HEK293 (cell line): Measurements from ENCODE around the gene VPS37C.

ENCODE experiments used
- CTCF ChIA-PET: fragments of 350-600 bp; formaldehyde crosslinking; extraction: SDS; loops from one replicate; lab custom pipeline; 2021; ENCODE audit warnings: antibody characterized with exemption; lab: Yijun Ruan, JAX
- POLR2A ChIA-PET: fragments of 300-600 bp; formaldehyde crosslinking; extraction: SDS; loops from one replicate; lab custom pipeline; 2020; ENCODE audit warnings: antibody characterized with exemption, inconsistent platforms; lab: Yijun Ruan, JAX
- H3K27ac ChIP-seq: fragments of 200-500 bp; sonication (Bioruptor generic); 2 replicates; pipeline ENCODE4 v1.5.1; 2014; ENCODE audit warnings: low read depth, low read length, control low read depth, inconsistent platforms; ENCODE audit errors: extremely low read depth
- H3K36me3 ChIP-seq, 2 experiments: fragments of 200-500 bp in 1 of 2; sonication (Bioruptor generic) in 1 of 2; 1 replicate in 1 of 2; 2 replicates in 1 of 2; pipeline ENCODE4 v1.5.1; 2014 to 2017; ENCODE audit warnings: inconsistent platforms in 2 of 2, low read length in 2 of 2; ENCODE audit not compliant: control insufficient read depth in 2 of 2, insufficient read depth in 1 of 2
- H3K4me1 ChIP-seq: fragments of 200-500 bp; sonication (Bioruptor generic); 2 replicates; pipeline ENCODE4 v1.5.1; 2014; ENCODE audit warnings: mild to moderate bottlenecking, low read length, inconsistent platforms; ENCODE audit not compliant: control insufficient read depth, insufficient read depth
- H3K4me3 ChIP-seq: 2 replicates; pipeline ENCODE4 v1.5.1; 2011; ENCODE audit warnings: low read depth, mild to moderate bottlenecking, control low read depth, low read length, moderate library complexity
- H3K9me3 ChIP-seq: fragments of 200-500 bp; sonication (Bioruptor generic); 2 replicates; pipeline ENCODE4 v1.5.1; 2014; ENCODE audit warnings: low read depth, low read length, inconsistent platforms; ENCODE audit not compliant: control insufficient read depth, insufficient read depth
- GLI4 ChIP-seq: fragments of 450-650 bp; formaldehyde crosslinking; IDR thresholded peaks from 2 replicates; pipeline ENCODE4 v1.5.1; 2016; ENCODE audit warnings: missing biosample characterization, missing genetic modification characterization
- KLF9 ChIP-seq: fragments of 450-650 bp; formaldehyde crosslinking; IDR thresholded peaks from 2 replicates; pipeline ENCODE4 v1.5.1; 2016; ENCODE audit warnings: missing biosample characterization, missing genetic modification characterization, low read depth
- OSR2 ChIP-seq: fragments of 450-650 bp; formaldehyde crosslinking; IDR thresholded peaks from 2 replicates; pipeline ENCODE4 v1.5.1; 2016; ENCODE audit warnings: missing biosample characterization, missing genetic modification characterization
- PRDM1 ChIP-seq: fragments of 450-650 bp; formaldehyde crosslinking; IDR thresholded peaks from 2 replicates; pipeline ENCODE4; 2016; ENCODE audit warnings: missing biosample characterization, missing genetic modification characterization
- ZIC2 ChIP-seq: fragments of 450-650 bp; formaldehyde crosslinking; IDR thresholded peaks from 2 replicates; pipeline ENCODE4 v1.5.1; 2016; ENCODE audit warnings: missing biosample characterization, missing genetic modification characterization
- ZNF175 ChIP-seq: fragments of 450-650 bp; formaldehyde crosslinking; IDR thresholded peaks from 2 replicates; pipeline ENCODE4 v1.5.1; 2016; ENCODE audit warnings: missing biosample characterization, missing genetic modification characterization
- ZNF221 ChIP-seq: fragments of 450-650 bp; formaldehyde crosslinking; IDR thresholded peaks from 2 replicates; pipeline ENCODE4 v1.5.1; 2017; ENCODE audit warnings: missing biosample characterization, missing genetic modification characterization, borderline replicate concordance
- ZNF248 ChIP-seq: fragments of 450-650 bp; formaldehyde crosslinking; IDR thresholded peaks from 2 replicates; pipeline ENCODE4 v1.5.1; 2017; ENCODE audit warnings: missing biosample characterization, missing genetic modification characterization
- ZNF280D ChIP-seq: fragments of 450-650 bp; formaldehyde crosslinking; IDR thresholded peaks from 2 replicates; pipeline ENCODE4 v1.5.1; 2016; ENCODE audit warnings: missing biosample characterization, missing genetic modification characterization
- ZNF302 ChIP-seq: fragments of 450-650 bp; formaldehyde crosslinking; IDR thresholded peaks from 2 replicates; pipeline ENCODE4 v1.5.1; 2016; ENCODE audit warnings: missing biosample characterization, missing genetic modification characterization, low read depth
- ZNF341 ChIP-seq: fragments of 450-650 bp; formaldehyde crosslinking; IDR thresholded peaks from 2 replicates; pipeline ENCODE4; 2016; ENCODE audit warnings: low read depth, missing biosample characterization, missing genetic modification characterization
- ZNF350 ChIP-seq: fragments of 450-650 bp; formaldehyde crosslinking; IDR thresholded peaks from 2 replicates; pipeline ENCODE4 v1.5.0; 2017; ENCODE audit warnings: missing biosample characterization, mild to moderate bottlenecking, missing genetic modification characterization
- ZNF366 ChIP-seq: fragments of 450-650 bp; formaldehyde crosslinking; conservative IDR thresholded peaks from 2 replicates; pipeline ENCODE4 v1.5.1; 2016; ENCODE audit warnings: missing biosample characterization, missing genetic modification characterization
- ZNF391 ChIP-seq: fragments of 450-650 bp; formaldehyde crosslinking; IDR thresholded peaks from 2 replicates; pipeline ENCODE4 v1.5.1; 2016; ENCODE audit warnings: low read depth, missing biosample characterization, missing genetic modification characterization, borderline replicate concordance
- ZNF404 ChIP-seq: fragments of 450-650 bp; formaldehyde crosslinking; IDR thresholded peaks from 2 replicates; pipeline ENCODE4 v1.5.1; 2017; ENCODE audit warnings: missing biosample characterization, missing genetic modification characterization
- ZNF488 ChIP-seq: fragments of 450-650 bp; formaldehyde crosslinking; IDR thresholded peaks from 2 replicates; pipeline ENCODE4 v1.5.1; 2016; ENCODE audit warnings: missing biosample characterization, missing genetic modification characterization
- ZNF501 ChIP-seq: fragments of 450-650 bp; formaldehyde crosslinking; IDR thresholded peaks from 2 replicates; pipeline ENCODE4 v1.5.1; 2016; ENCODE audit warnings: missing biosample characterization, missing genetic modification characterization
- ZNF514 ChIP-seq: fragments of 450-650 bp; formaldehyde crosslinking; IDR thresholded peaks from 2 replicates; pipeline ENCODE4 v1.5.1; 2016; ENCODE audit warnings: missing biosample characterization, missing genetic modification characterization
- ZNF518A ChIP-seq: fragments of 450-650 bp; formaldehyde crosslinking; conservative IDR thresholded peaks from 2 replicates; pipeline ENCODE4 v1.5.1; 2016; ENCODE audit warnings: low read depth, missing biosample characterization, missing genetic modification characterization
- ZNF624 ChIP-seq: fragments of 450-650 bp; formaldehyde crosslinking; IDR thresholded peaks from 2 replicates; pipeline ENCODE4 v1.5.1; 2017; ENCODE audit warnings: missing biosample characterization, missing genetic modification characterization
- ZNF701 ChIP-seq: fragments of 450-650 bp; formaldehyde crosslinking; IDR thresholded peaks from 2 replicates; pipeline ENCODE4 v1.5.1; 2016; ENCODE audit warnings: missing biosample characterization, missing genetic modification characterization
- ZNF837 ChIP-seq: fragments of 450-650 bp; formaldehyde crosslinking; IDR thresholded peaks from 2 replicates; pipeline ENCODE4 v1.5.1; 2016; ENCODE audit warnings: missing biosample characterization, missing genetic modification characterization
- ZSCAN16 ChIP-seq: fragments of 450-650 bp; formaldehyde crosslinking; IDR thresholded peaks from 2 replicates; pipeline ENCODE4 v1.5.1; 2016; ENCODE audit warnings: missing biosample characterization, missing genetic modification characterization
- TF ChIP-seq, protein P1 (sequence below): fragments of 450-650 bp; formaldehyde crosslinking; IDR thresholded peaks from 2 replicates; pipeline ENCODE4 v1.5.1; 2016; ENCODE audit warnings: missing biosample characterization, missing genetic modification characterization
- TF ChIP-seq, protein P2 (sequence below): fragments of 450-650 bp; formaldehyde crosslinking; IDR thresholded peaks from 2 replicates; pipeline ENCODE4 v1.5.1; 2017; ENCODE audit warnings: missing biosample characterization, missing genetic modification characterization

VPS37C gene

GRCh38 chr11:61129639-61130523, 31.3 kb downstream of the VPS37C start (continued):
- TF ChIP-seq KLF9 (tag by site-specific recombination), result no peak
- no peak for TF ChIP-seq ZNF175
- no peak for TF ChIP-seq ZNF391 (tag by site-specific recombination)
- TF ChIP-seq GLI4 (tag by site-specific recombination), result no peak
- no peak for TF ChIP-seq ZNF501
- no peak for TF ChIP-seq ZNF701 (tag by site-specific recombination)
- TF ChIP-seq ZNF624, result no peak
- 0 out of 2 replicates have a peak, but pooled peaks have one; percentile 41 for TF ChIP-seq ZNF366
- no peak for TF ChIP-seq ZNF248 (tag by site-specific recombination)
- no peak for TF ChIP-seq ZNF514
- TF ChIP-seq, protein P1, sequence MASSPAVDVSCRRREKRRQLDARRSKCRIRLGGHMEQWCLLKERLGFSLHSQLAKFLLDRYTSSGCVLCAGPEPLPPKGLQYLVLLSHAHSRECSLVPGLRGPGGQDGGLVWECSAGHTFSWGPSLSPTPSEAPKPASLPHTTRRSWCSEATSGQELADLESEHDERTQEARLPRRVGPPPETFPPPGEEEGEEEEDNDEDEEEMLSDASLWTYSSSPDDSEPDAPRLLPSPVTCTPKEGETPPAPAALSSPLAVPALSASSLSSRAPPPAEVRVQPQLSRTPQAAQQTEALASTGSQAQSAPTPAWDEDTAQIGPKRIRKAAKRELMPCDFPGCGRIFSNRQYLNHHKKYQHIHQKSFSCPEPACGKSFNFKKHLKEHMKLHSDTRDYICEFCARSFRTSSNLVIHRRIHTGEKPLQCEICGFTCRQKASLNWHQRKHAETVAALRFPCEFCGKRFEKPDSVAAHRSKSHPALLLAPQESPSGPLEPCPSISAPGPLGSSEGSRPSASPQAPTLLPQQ, result no peak
- TF ChIP-seq, all 188 proteins: peak for 31

GRCh38 chr11:61128947-61129638, 32.1 kb downstream of the VPS37C start:
- ChIA-PET CTCF (interaction anchor here (0.5 to 3.8 kb wide), 34 partner anchors 9 to 1483 kb away, joined by 3 to 21 read pairs (median 4); no protein-coding TSS in a partner anchor), POLR2A (interaction anchor here (1.4 kb wide), 2 partner anchors 32 to 214 kb away, joined by 3 read pairs; partner anchors contain the start of gene VPS37C)
- H3K4me1 ChIP-seq, result no peaks in the 10 kb centered on the region
- H3K4me3 ChIP-seq, result no peak overlapping the region
- H3K9me3 ChIP-seq, result no peaks in the 10 kb centered on the region
- H3K36me3 ChIP-seq, result peaks cover 0 to 15% of the 10 kb centered on the region in 2 experiments; a peak in 1 of 3 replicates
- H3K27ac ChIP-seq, result no peak overlapping the region
- TF ChIP-seq ZNF837 (tag by site-specific recombination) (no peak), OSR2 (tag by site-specific recombination) (no peak), ZNF518A (tag by site-specific recombination) (no peak), PRDM1 (tag by site-specific recombination) (no peak), ZNF404 (tag by site-specific recombination) (no peak), ZNF350 (tag by site-specific recombination) (no peak), ZNF488 (tag by site-specific recombination) (no peak), ZSCAN16 (no peak), ZNF280D (tag by site-specific recombination) (no peak), ZNF221 (no peak), ZIC2 (tag by site-specific recombination) (no peak), ZNF302 (no peak), ZNF341 (tag by site-specific recombination) (no peak)
- TF ChIP-seq, protein P2, sequence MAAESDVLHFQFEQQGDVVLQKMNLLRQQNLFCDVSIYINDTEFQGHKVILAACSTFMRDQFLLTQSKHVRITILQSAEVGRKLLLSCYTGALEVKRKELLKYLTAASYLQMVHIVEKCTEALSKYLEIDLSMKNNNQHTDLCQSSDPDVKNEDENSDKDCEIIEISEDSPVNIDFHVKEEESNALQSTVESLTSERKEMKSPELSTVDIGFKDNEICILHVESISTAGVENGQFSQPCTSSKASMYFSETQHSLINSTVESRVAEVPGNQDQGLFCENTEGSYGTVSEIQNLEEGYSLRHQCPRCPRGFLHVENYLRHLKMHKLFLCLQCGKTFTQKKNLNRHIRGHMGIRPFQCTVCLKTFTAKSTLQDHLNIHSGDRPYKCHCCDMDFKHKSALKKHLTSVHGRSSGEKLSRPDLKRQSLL (tag by site-specific recombination), result no peak
